Spleen (tissue), 11 donors: ENCODE data around the gene FAM25G. TPM values are rescaled to one million over a fixed set of nuclear protein-coding genes. Genes with fewer than 3 reads are reported as not detected.
"Not testable (repeated sequence)": the region's sequence is repeated elsewhere in the genome, so short reads cannot be mapped to it uniquely, and the experiment has no call there.

Experiments used
- DNase-seq: peaks from one replicate; pipeline ENCODE4 v3.0.0-alpha.2; 2020
- H3K27ac ChIP-seq, 8 donors: fragments of 200-600 bp; sonication (generic) in 7 of 8; 1 replicate in 4 of 8; 2 replicates in 4 of 8; pipeline versions ENCODE4 v1.5.0 to v1.8.0; 2016 to 2021; ENCODE audit warnings: inconsistent platforms in 4 of 8, mild to moderate bottlenecking in 4 of 8, moderate library complexity in 1 of 8
- H3K27me3 ChIP-seq, 7 donors: fragments of 200-600 bp; sonication (generic) in 6 of 7; replicated peaks in 1 of 7; 1 replicate in 4 of 7; 2 replicates in 3 of 7; pipeline versions ENCODE4 v1.5.0 to v1.8.0; 2016 to 2021; ENCODE audit warnings: inconsistent platforms in 3 of 7, mild to moderate bottlenecking in 1 of 7
- H3K36me3 ChIP-seq, 6 donors: fragments of 200-600 bp; sonication (generic) in 5 of 6; 1 replicate in 4 of 6; 2 replicates in 2 of 6; pipeline versions ENCODE4 v1.5.0 to v1.8.0; 2016 to 2021; ENCODE audit warnings: inconsistent platforms in 2 of 6
- H3K4me1 ChIP-seq, 6 donors: fragments of 200-600 bp; sonication (generic) in 5 of 6; 1 replicate in 3 of 6; 2 replicates in 3 of 6; pipeline versions ENCODE4 v1.5.0 to v1.8.0; 2016 to 2021; ENCODE audit warnings: inconsistent platforms in 3 of 6
- H3K4me3 ChIP-seq, 8 donors: fragments of 200-600 bp; sonication (generic) in 7 of 8; 1 replicate in 4 of 8; 2 replicates in 4 of 8; pipeline versions ENCODE4 v1.5.0 to v1.8.0; 2016 to 2021; ENCODE audit warnings: inconsistent platforms in 4 of 8, mild to moderate bottlenecking in 4 of 8, moderate library complexity in 2 of 8
- H3K9me3 ChIP-seq, 8 donors: fragments of 200-600 bp; sonication (generic) in 7 of 8; 1 replicate in 4 of 8; 2 replicates in 4 of 8; pipeline versions ENCODE4 v1.5.0 to v1.8.0; 2016 to 2021; ENCODE audit warnings: inconsistent platforms in 4 of 8
- WGBS, 5 donors: extraction: QIAGEN DNeasy Blood & Tissue Kit in 3 of 5; methylation state at CpG; one replicate each; pipeline versions ENCODE4 v1.1.5 to v1.1.7; 2013 to 2018; 5-methylcytosine and 5-hydroxymethylcytosine counted together
- intact Hi-C: fragments of 100-400 bp; cut with DNase I; formaldehyde crosslinking; loops from one replicate; pipeline ENCODE4 v1.15.0; 2023; ENCODE audit warnings: low total_unique reads
- polyA plus RNA-seq, 3 donors: library from polyadenylated mRNA; stranded (reverse); fragments of 200-250 nt; gene quantifications; one replicate each; pipeline ENCODE4 v1.2.1, GENCODE V29; 2013
- total RNA-seq, 7 donors: library from RNA; depleted of rRNA in 3 of 7; stranded (reverse); fragments of >200 nt in 3 of 7; fragmentation: NEBNext Ultra II Directional in 4 of 7; extraction: Animal tissue kit (Norgen Biotek cat#: 25700) in 4 of 7; gene quantifications; one replicate each; pipeline versions ENCODE4 v1.1.0 to v1.2.1, GENCODE V29; 2016 to 2021
- donor health status: healthy with polysubstance abuse.
- donor health status: DM: no; HTN: no; CAD: no; lungs with moderate emphysema.
- donor health status: DM: no; HTN: no; CAD: no.
- donor health status: Bipolar disorder and iron deficiency.
- donor health status: healthy.
- donor health status: DM: no; HTN: no; CAD: no.
- donor health status: DM: yes; HTN: yes; CAD: no.

FAM25G gene
- total and polyA plus RNA-seq, 10 donors: not detected

GRCh38 chr10:47481182-47481766 lies 10.2 kb downstream of the FAM25G start:
- DNase-seq, H3K4me1 ChIP-seq, H3K4me3 ChIP-seq, intact Hi-C loops, H3K9me3 ChIP-seq, H3K27ac ChIP-seq, H3K36me3 ChIP-seq, H3K27me3 ChIP-seq: not testable (repeated sequence)
- WGBS, 5 donors: 73 to 85% (median 76%) methylated on average over 6 to 7 of the region's 10 CpGs; no CpG with 5 or more reads in 2 of the 5 donors

DNA sequence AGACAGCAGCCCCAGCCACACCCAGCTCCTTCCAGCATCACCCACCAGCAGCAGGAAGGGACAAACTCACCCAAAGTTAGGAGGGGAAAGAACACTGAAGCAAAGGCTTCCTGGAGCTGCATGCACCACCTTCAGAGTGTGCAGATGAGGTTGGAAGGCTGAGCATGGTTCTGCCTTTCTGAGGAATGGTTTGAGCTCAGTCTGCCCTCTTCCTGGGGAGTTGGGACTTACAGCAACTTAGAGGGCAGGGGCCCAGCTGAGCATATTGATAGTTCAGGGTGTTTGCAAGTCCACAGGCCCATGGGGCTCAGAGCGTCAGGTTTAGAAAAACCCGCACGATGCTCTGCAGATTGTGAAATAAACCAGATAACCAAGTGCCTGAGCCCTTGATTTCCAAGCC lies 11.4 kb downstream of the FAM25G start:
- H3K36me3 ChIP-seq, H3K4me1 ChIP-seq, intact Hi-C loops, H3K9me3 ChIP-seq, H3K27me3 ChIP-seq, H3K27ac ChIP-seq, H3K4me3 ChIP-seq, DNase-seq: not testable (repeated sequence)
- WGBS, 5 donors: no CpG with 5 or more reads among the region's 3 CpGs

DNA sequence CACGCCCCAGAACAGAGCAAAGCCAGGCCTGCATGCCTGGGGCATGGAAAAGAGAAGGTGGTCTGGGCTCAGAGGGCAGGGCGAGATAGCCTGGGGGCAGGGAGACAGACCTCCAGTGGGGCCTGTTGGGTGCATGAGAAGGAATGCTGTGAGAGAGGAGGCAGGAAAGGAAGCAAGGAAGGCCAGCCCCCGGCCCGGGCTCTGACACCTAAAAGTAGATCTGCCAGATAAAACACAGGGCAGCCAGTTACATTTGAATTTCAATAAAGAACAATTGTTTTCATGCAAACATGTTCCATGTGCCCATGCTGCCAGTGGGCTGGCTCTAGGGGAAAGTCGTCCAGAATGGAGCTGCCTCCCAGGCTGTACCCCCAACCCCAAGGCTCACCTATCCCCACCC lies 13.4 kb downstream of the FAM25G start:
- 67 to 80% (median 72%) methylated on average over 3 of the region's 5 CpGs for WGBS, 5 donors
- not testable (repeated sequence) for H3K9me3 ChIP-seq, DNase-seq

DNA sequence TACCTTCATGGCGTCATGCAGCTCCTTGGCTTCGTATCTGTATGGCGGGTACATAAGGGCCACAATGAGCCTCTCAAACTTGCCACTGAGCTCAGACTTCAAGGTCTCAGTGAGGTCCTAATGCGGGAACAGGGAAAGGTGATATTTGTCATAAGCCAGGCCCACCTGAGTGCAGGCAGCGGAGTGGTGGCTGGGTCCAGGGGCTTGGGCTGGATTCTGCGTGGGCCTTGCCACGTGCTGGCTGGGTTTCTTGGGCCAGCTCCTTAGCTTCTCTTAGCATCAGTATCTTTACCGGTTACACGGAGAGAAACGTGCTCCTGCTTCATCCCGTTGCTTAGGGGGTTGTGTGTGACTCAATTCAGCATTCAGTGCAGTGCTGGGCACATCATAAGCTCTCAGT lies 14.4 kb downstream of the FAM25G start:
- DNase-seq, H3K36me3 ChIP-seq, H3K27me3 ChIP-seq, H3K4me3 ChIP-seq, H3K27ac ChIP-seq, H3K4me1 ChIP-seq, intact Hi-C loops, H3K9me3 ChIP-seq: not testable (repeated sequence)
- 91 to 100% (median 95%) methylated on average over 1 to 10 of the region's 11 CpGs; no CpG with 5 or more reads in 1 of the 5 donors for WGBS, 5 donors

More for the DNA sequence above, 13.4 kb downstream of the FAM25G start:
- intact Hi-C loops, H3K27ac ChIP-seq, H3K36me3 ChIP-seq, H3K4me1 ChIP-seq, H3K4me3 ChIP-seq, H3K27me3 ChIP-seq: not testable (repeated sequence)

DNA sequence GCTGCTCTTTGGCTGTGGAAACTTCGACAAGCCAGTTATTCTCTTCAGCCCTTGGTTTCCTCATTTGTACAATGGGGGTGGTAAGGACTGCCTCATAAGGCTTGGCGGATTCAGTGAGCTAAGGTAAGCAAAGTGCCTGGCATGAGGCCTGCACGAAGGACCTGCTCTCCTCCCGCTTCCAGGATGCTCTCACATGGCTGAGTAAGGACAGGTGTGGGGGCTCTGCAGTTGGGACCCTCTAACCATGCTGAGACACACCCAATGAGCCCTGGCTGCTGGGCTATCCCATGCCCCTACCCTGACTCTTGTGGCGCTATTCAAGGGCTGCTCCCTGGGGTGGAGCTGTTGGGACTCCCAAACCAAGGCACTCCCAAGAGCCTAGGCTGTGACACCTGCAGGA lies 16.4 kb downstream of the FAM25G start:
- H3K27ac ChIP-seq, H3K9me3 ChIP-seq, intact Hi-C loops, H3K36me3 ChIP-seq, H3K4me3 ChIP-seq, H3K4me1 ChIP-seq, H3K27me3 ChIP-seq, DNase-seq: not testable (repeated sequence)
- WGBS, 5 donors: 77 to 89% (median 80%) methylated on average over 1 to 5 of the region's 5 CpGs

DNA sequence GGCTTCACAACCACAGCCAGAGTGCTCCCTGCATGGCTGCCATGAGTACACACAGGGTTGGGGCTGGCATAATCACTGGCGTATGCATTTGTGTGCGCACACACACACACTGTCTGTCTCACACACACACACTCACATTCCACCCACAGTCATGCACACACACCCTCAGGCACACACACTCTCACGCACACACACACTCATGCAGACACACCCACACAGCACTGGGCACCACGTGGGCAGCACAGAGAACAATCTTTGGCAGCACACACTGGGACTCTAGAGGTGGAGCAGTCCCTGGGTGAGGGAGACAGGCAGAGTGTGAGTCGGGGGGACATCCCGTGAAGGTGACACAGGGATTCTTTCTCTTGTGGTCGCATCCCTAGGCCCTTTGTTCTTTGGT lies 18.0 kb downstream of the FAM25G start:
- H3K4me1 ChIP-seq, DNase-seq, H3K4me3 ChIP-seq, H3K27ac ChIP-seq, H3K36me3 ChIP-seq, H3K9me3 ChIP-seq, intact Hi-C loops, H3K27me3 ChIP-seq: not testable (repeated sequence)
- WGBS, 5 donors: no CpG with 5 or more reads among the region's 7 CpGs

DNA sequence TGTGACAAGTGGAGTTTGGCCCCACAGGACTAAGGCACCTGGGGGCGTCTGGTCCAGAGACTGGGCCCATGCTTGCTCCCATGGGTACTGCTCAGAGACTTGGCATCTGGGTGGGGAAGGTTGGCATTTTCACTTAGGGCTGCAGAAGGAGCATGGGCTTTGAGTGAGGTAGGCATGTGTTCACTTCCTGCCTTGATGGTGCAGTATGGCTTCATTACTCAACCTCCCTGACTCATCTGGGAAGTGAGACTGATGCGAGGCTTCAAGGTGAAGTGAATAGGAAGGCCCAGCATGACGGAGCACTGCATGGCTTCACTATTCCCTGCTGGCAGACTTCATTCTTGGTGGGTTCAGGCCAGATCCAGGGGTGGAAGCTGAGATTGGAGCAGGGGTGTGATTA lies 18.9 kb downstream of the FAM25G start:
- 60 to 100% (median 88%) methylated on average over 1 of the region's 3 CpGs; no CpG with 5 or more reads in 1 of the 5 donors for whole genome bisulfite sequencing, 5 donors
- H3K9me3 ChIP-seq, H3K27me3 ChIP-seq, DNase-seq, H3K4me1 ChIP-seq, H3K36me3 ChIP-seq, H3K4me3 ChIP-seq, intact Hi-C loops, H3K27ac ChIP-seq: not testable (repeated sequence)

DNA sequence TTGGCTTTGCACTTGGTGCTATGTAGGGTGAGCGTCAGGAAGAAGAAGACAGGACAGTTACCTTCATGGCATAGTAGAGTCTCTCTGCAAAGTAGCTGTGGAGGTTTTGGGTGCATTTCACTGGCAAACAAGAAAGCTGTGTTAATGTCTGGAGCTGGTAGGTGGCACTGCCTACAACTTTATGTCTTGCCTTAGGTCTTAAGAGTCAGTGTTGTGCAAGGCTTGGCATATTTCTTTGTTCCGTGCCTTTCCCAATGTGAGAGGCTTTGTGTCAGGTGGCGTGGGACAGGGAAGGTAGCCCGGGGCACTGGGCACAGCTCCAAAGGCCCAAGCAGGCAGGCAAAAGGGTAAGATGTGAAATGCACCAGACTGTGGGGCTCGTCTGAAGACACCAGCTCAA lies 19.4 kb downstream of the FAM25G start:
- intact Hi-C loops, H3K9me3 ChIP-seq: not testable (repeated sequence)

GRCh38 chr10:47468731-47469528 lies 22.6 kb downstream of the FAM25G start:
- H3K4me1 ChIP-seq, H3K27me3 ChIP-seq, H3K9me3 ChIP-seq, DNase-seq, intact Hi-C loops, H3K4me3 ChIP-seq, H3K36me3 ChIP-seq, H3K27ac ChIP-seq: not testable (repeated sequence)
- WGBS, 5 donors: 78 to 91% (median 87%) methylated on average over 4 to 15 of the region's 20 CpGs

More for the DNA sequence above, 19.4 kb downstream of the FAM25G start:
- not testable (repeated sequence) for H3K36me3 ChIP-seq, DNase-seq, H3K4me3 ChIP-seq, H3K27ac ChIP-seq, H3K4me1 ChIP-seq, H3K27me3 ChIP-seq
- WGBS, 5 donors: no CpG with 5 or more reads among the region's 5 CpGs

DNA sequence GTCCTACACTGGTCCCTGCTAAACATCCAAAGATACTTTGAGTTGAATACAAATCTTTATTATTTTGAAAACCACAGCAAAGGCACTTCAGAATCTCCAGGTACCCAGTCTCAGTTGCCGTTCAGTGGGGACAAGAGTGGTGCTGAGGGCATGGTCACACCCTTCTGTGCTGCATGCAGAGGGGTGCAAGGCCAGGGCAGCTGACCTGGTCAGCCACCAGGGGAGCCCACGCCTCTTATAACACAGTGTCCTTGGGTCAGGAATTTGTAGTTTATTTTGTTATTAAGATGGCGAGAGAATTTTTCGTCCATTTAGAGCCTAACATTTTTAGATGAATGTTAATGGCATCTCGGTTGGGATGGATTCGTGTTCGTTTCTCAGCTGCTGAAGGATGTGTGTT lies 23.5 kb downstream of the FAM25G start:
- intact Hi-C loops: not testable (repeated sequence)

GRCh38 chr10:47467458-47467857 lies 24.0 kb downstream of the FAM25G start:
- H3K4me1 ChIP-seq, H3K4me3 ChIP-seq, intact Hi-C loops, H3K27ac ChIP-seq, H3K27me3 ChIP-seq, DNase-seq, H3K36me3 ChIP-seq, H3K9me3 ChIP-seq: not testable (repeated sequence)
- WGBS, 5 donors: 91 to 100% (median 98%) methylated on average over 4 to 5 of the region's 5 CpGs

More for the DNA sequence above, 23.5 kb downstream of the FAM25G start:
- not testable (repeated sequence) for H3K4me1 ChIP-seq, DNase-seq, H3K36me3 ChIP-seq, H3K9me3 ChIP-seq, H3K27ac ChIP-seq, H3K4me3 ChIP-seq, H3K27me3 ChIP-seq
- WGBS, 5 donors: 83 to 95% (median 90%) methylated on average over 3 to 5 of the region's 7 CpGs
